HEK293 (cell line): ENCODE measurements around the gene SMPD3.

ENCODE experiments used
- CTCF ChIA-PET: fragments of 350-600 bp; formaldehyde crosslinking; extraction: SDS; loops from one replicate; lab custom pipeline; 2021; ENCODE audit warnings: antibody characterized with exemption; lab: Yijun Ruan, JAX
- POLR2A ChIA-PET: fragments of 300-600 bp; formaldehyde crosslinking; extraction: SDS; loops from one replicate; lab custom pipeline; 2020; ENCODE audit warnings: antibody characterized with exemption, inconsistent platforms; lab: Yijun Ruan, JAX
- H3K27ac ChIP-seq: fragments of 200-500 bp; sonication (Bioruptor generic); 2 replicates; pipeline ENCODE4 v1.5.1; 2014; ENCODE audit warnings: low read depth, low read length, control low read depth, inconsistent platforms; ENCODE audit errors: extremely low read depth
- H3K36me3 ChIP-seq, 2 experiments: fragments of 200-500 bp in 1 of 2; sonication (Bioruptor generic) in 1 of 2; 1 replicate in 1 of 2; 2 replicates in 1 of 2; pipeline ENCODE4 v1.5.1; 2014 to 2017; ENCODE audit warnings: inconsistent platforms in 2 of 2, low read length in 2 of 2; ENCODE audit not compliant: control insufficient read depth in 2 of 2, insufficient read depth in 1 of 2
- H3K4me1 ChIP-seq: fragments of 200-500 bp; sonication (Bioruptor generic); 2 replicates; pipeline ENCODE4 v1.5.1; 2014; ENCODE audit warnings: mild to moderate bottlenecking, low read length, inconsistent platforms; ENCODE audit not compliant: control insufficient read depth, insufficient read depth
- H3K4me3 ChIP-seq: 2 replicates; pipeline ENCODE4 v1.5.1; 2011; ENCODE audit warnings: low read depth, mild to moderate bottlenecking, control low read depth, low read length, moderate library complexity
- H3K9me3 ChIP-seq: fragments of 200-500 bp; sonication (Bioruptor generic); 2 replicates; pipeline ENCODE4 v1.5.1; 2014; ENCODE audit warnings: low read depth, low read length, inconsistent platforms; ENCODE audit not compliant: control insufficient read depth, insufficient read depth
- EGR2 ChIP-seq: fragments of 450-650 bp; formaldehyde crosslinking; IDR thresholded peaks from 2 replicates; pipeline ENCODE4 v1.5.1; 2016; ENCODE audit warnings: low read depth, missing biosample characterization, missing genetic modification characterization
- GLI2 ChIP-seq: fragments of 450-650 bp; formaldehyde crosslinking; IDR thresholded peaks from 2 replicates; pipeline ENCODE4; 2017; ENCODE audit warnings: missing biosample characterization, missing genetic modification characterization, low read depth, borderline replicate concordance
- GLIS2 ChIP-seq: fragments of 450-650 bp; formaldehyde crosslinking; IDR thresholded peaks from 2 replicates; pipeline ENCODE4 v1.5.1; 2016; ENCODE audit warnings: missing biosample characterization, missing genetic modification characterization
- KLF17 ChIP-seq: fragments of 450-650 bp; formaldehyde crosslinking; IDR thresholded peaks from 2 replicates; pipeline ENCODE4 v1.5.1; 2016; ENCODE audit warnings: missing biosample characterization, missing genetic modification characterization
- OSR2 ChIP-seq: fragments of 450-650 bp; formaldehyde crosslinking; IDR thresholded peaks from 2 replicates; pipeline ENCODE4 v1.5.1; 2016; ENCODE audit warnings: missing biosample characterization, missing genetic modification characterization
- PRDM1 ChIP-seq: fragments of 450-650 bp; formaldehyde crosslinking; IDR thresholded peaks from 2 replicates; pipeline ENCODE4; 2016; ENCODE audit warnings: missing biosample characterization, missing genetic modification characterization
- TRIM28 ChIP-seq: IDR thresholded peaks from 2 replicates; pipeline ENCODE4 v1.6.1; 2011; ENCODE audit warnings: low read length, control low read depth, borderline replicate concordance
- ZNF133 ChIP-seq: fragments of 450-650 bp; formaldehyde crosslinking; IDR thresholded peaks from 2 replicates; pipeline ENCODE4 v1.5.1; 2016; ENCODE audit warnings: missing biosample characterization, missing genetic modification characterization
- ZNF2 ChIP-seq: fragments of 450-650 bp; formaldehyde crosslinking; IDR thresholded peaks from 2 replicates; pipeline ENCODE4 v1.5.1; 2016; ENCODE audit warnings: missing biosample characterization, missing genetic modification characterization
- ZNF248 ChIP-seq: fragments of 450-650 bp; formaldehyde crosslinking; IDR thresholded peaks from 2 replicates; pipeline ENCODE4 v1.5.1; 2017; ENCODE audit warnings: missing biosample characterization, missing genetic modification characterization
- ZNF354C ChIP-seq: fragments of 450-650 bp; formaldehyde crosslinking; IDR thresholded peaks from 2 replicates; pipeline ENCODE4 v1.5.1; 2016; ENCODE audit warnings: missing biosample characterization, missing genetic modification characterization, low read depth, borderline replicate concordance
- ZNF555 ChIP-seq: fragments of 450-650 bp; formaldehyde crosslinking; conservative IDR thresholded peaks from 2 replicates; pipeline ENCODE4 v1.5.1; 2017; ENCODE audit warnings: missing biosample characterization, mild to moderate bottlenecking, missing genetic modification characterization, inconsistent platforms
- ZNF560 ChIP-seq: fragments of 450-650 bp; formaldehyde crosslinking; IDR thresholded peaks from 2 replicates; pipeline ENCODE4 v1.5.1; 2017; ENCODE audit warnings: missing biosample characterization, missing genetic modification characterization, borderline replicate concordance
- ZNF600 ChIP-seq: fragments of 450-650 bp; formaldehyde crosslinking; IDR thresholded peaks from 2 replicates; pipeline ENCODE4 v1.5.1; 2016; ENCODE audit warnings: missing biosample characterization, missing genetic modification characterization
- ZNF623 ChIP-seq: fragments of 450-650 bp; formaldehyde crosslinking; IDR thresholded peaks from 2 replicates; pipeline ENCODE4 v1.5.1; 2016; ENCODE audit warnings: missing biosample characterization, missing genetic modification characterization
- ZNF843 ChIP-seq: fragments of 450-650 bp; formaldehyde crosslinking; IDR thresholded peaks from 2 replicates; pipeline ENCODE4 v1.5.1; 2016; ENCODE audit warnings: missing biosample characterization, missing genetic modification characterization
- ZXDB ChIP-seq: fragments of 450-650 bp; formaldehyde crosslinking; IDR thresholded peaks from 2 replicates; pipeline ENCODE4 v1.5.1; 2016; ENCODE audit warnings: missing biosample characterization, missing genetic modification characterization
- TF ChIP-seq, protein P1 (sequence below): fragments of 450-650 bp; formaldehyde crosslinking; IDR thresholded peaks from 2 replicates; pipeline ENCODE4 v1.5.1; 2016; ENCODE audit warnings: missing biosample characterization, missing genetic modification characterization
- TF ChIP-seq, protein P2 (sequence below): sonication (generic); formaldehyde crosslinking; IDR thresholded peaks from 2 replicates; pipeline ENCODE4 v1.8.1; 2022; ENCODE audit warnings: mild to moderate bottlenecking, moderate library complexity, missing genetic modification reagents
- TF ChIP-seq, protein P3 (sequence below): fragments of 450-650 bp; formaldehyde crosslinking; IDR thresholded peaks from 2 replicates; pipeline ENCODE4 v1.5.1; 2017; ENCODE audit warnings: missing biosample characterization, missing genetic modification characterization
- TF ChIP-seq, protein P4 (sequence below): fragments of 450-650 bp; formaldehyde crosslinking; IDR thresholded peaks from 2 replicates; pipeline ENCODE4 v1.5.1; 2016; ENCODE audit warnings: missing biosample characterization, missing genetic modification characterization
- TF ChIP-seq, protein P5 (sequence below): fragments of 450-650 bp; formaldehyde crosslinking; IDR thresholded peaks from 2 replicates; pipeline ENCODE4 v1.5.1; 2016; ENCODE audit warnings: missing biosample characterization, missing genetic modification characterization, borderline replicate concordance

The SMPD3 gene

DNA sequence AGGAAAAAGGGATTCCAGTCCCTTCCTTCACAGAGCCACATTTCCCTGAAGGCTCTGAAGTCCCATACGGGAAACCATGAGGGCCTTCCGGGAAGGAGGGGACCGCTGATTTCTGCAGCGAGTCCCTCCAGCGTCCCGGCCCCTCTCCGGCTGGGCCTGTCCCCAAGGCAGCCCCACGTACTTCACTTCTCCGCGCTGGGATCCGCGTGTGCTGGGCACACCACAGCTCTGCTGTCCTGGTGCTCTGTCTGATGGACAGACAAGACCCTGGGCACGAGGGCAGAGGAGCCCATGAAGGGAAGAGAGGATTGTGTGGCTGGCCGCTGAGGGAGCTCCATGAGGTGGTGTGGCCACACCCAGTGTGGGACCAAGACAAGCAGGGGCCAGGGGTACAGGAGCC is 80.4 kb downstream of the SMPD3 start:
- H3K27ac ChIP-seq, result no peak overlapping the region
- TF ChIP-seq ZNF555 (tag by site-specific recombination) (no peak), ZXDB (no peak), TRIM28 (no peak), ZNF843 (no peak), ZNF133 (tag by site-specific recombination) (no peak), ZNF248 (tag by site-specific recombination) (no peak), PRDM1 (tag by site-specific recombination) (no peak), OSR2 (tag by site-specific recombination) (no peak), KLF17 (tag by site-specific recombination) (no peak), ZNF600 (tag by site-specific recombination) (no peak), ZNF560 (tag by site-specific recombination) (no peak), GLI2 (tag by site-specific recombination) (no peak)
- TF ChIP-seq, protein P1, sequence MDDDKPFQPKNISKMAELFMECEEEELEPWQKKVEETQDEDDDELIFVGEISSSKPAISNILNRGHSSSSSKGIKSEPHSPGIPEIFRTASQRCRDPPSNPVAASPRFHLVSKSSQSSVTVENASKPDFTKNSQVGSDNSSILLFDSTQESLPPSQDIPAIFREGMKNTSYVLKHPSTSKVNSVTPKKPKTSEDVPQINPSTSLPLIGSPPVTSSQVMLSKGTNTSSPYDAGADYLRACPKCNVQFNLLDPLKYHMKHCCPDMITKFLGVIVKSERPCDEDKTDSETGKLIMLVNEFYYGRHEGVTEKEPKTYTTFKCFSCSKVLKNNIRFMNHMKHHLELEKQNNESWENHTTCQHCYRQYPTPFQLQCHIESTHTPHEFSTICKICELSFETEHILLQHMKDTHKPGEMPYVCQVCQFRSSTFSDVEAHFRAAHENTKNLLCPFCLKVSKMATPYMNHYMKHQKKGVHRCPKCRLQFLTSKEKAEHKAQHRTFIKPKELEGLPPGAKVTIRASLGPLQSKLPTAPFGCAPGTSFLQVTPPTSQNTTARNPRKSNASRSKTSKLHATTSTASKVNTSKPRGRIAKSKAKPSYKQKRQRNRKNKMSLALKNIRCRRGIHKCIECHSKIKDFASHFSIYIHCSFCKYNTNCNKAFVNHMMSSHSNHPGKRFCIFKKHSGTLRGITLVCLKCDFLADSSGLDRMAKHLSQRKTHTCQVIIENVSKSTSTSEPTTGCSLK, result no peak
- TF ChIP-seq, protein P2, sequence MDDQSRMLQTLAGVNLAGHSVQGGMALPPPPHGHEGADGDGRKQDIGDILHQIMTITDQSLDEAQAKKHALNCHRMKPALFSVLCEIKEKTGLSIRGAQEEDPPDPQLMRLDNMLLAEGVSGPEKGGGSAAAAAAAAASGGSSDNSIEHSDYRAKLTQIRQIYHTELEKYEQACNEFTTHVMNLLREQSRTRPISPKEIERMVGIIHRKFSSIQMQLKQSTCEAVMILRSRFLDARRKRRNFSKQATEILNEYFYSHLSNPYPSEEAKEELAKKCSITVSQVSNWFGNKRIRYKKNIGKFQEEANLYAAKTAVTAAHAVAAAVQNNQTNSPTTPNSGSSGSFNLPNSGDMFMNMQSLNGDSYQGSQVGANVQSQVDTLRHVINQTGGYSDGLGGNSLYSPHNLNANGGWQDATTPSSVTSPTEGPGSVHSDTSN, result no peak
- TF ChIP-seq, protein P3, sequence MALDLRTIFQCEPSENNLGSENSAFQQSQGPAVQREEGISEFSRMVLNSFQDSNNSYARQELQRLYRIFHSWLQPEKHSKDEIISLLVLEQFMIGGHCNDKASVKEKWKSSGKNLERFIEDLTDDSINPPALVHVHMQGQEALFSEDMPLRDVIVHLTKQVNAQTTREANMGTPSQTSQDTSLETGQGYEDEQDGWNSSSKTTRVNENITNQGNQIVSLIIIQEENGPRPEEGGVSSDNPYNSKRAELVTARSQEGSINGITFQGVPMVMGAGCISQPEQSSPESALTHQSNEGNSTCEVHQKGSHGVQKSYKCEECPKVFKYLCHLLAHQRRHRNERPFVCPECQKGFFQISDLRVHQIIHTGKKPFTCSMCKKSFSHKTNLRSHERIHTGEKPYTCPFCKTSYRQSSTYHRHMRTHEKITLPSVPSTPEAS (tag by site-specific recombination), result no peak
- ChIA-PET POLR2A (no interaction called here), CTCF (interaction anchor here (1.2 to 1.9 kb wide), 4 partner anchors 10 to 48 kb away, joined by 4 to 6 read pairs (median 4); no protein-coding TSS in a partner anchor)
- no peak overlapping the region for H3K4me3 ChIP-seq
- H3K36me3 ChIP-seq, result no peaks in the 10 kb centered on the region
- H3K4me1 ChIP-seq, result no peaks in the 10 kb centered on the region
- no peaks in the 10 kb centered on the region for H3K9me3 ChIP-seq

DNA sequence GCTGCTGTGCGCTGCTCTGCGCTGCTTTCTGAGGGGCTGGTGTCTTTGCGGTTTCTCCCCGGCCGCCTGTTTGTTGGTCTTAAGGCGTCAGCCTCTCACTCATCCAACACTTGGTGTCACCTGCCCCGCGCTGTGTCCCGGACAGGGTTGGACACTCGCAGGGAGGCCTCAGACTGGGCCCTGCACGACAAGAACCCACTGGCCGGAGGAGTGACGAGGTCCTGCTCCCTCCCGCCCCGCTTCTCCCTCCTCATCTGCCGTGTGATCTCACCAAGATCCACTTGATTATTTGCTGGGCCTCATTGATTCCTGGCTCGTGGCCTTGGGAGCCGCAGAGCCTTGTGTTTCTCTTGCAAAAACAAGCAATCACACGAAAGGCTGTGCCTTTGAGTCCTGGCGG is 80.9 kb downstream of the SMPD3 start:
- H3K27ac ChIP-seq, result no peak overlapping the region
- H3K36me3 ChIP-seq, result no peaks in the 10 kb centered on the region
- TF ChIP-seq ZNF2 (no peak), ZNF133 (tag by site-specific recombination) (no peak), ZNF600 (tag by site-specific recombination) (no peak), GLIS2 (tag by site-specific recombination) (no peak), ZNF623 (tag by site-specific recombination) (no peak), EGR2 (tag by site-specific recombination) (no peak), ZNF354C (tag by site-specific recombination) (no peak)
- TF ChIP-seq, protein P4, sequence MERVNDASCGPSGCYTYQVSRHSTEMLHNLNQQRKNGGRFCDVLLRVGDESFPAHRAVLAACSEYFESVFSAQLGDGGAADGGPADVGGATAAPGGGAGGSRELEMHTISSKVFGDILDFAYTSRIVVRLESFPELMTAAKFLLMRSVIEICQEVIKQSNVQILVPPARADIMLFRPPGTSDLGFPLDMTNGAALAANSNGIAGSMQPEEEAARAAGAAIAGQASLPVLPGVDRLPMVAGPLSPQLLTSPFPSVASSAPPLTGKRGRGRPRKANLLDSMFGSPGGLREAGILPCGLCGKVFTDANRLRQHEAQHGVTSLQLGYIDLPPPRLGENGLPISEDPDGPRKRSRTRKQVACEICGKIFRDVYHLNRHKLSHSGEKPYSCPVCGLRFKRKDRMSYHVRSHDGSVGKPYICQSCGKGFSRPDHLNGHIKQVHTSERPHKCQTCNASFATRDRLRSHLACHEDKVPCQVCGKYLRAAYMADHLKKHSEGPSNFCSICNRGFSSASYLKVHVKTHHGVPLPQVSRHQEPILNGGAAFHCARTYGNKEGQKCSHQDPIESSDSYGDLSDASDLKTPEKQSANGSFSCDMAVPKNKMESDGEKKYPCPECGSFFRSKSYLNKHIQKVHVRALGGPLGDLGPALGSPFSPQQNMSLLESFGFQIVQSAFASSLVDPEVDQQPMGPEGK (tag by site-specific recombination), result no peak
- TF ChIP-seq, protein P5, sequence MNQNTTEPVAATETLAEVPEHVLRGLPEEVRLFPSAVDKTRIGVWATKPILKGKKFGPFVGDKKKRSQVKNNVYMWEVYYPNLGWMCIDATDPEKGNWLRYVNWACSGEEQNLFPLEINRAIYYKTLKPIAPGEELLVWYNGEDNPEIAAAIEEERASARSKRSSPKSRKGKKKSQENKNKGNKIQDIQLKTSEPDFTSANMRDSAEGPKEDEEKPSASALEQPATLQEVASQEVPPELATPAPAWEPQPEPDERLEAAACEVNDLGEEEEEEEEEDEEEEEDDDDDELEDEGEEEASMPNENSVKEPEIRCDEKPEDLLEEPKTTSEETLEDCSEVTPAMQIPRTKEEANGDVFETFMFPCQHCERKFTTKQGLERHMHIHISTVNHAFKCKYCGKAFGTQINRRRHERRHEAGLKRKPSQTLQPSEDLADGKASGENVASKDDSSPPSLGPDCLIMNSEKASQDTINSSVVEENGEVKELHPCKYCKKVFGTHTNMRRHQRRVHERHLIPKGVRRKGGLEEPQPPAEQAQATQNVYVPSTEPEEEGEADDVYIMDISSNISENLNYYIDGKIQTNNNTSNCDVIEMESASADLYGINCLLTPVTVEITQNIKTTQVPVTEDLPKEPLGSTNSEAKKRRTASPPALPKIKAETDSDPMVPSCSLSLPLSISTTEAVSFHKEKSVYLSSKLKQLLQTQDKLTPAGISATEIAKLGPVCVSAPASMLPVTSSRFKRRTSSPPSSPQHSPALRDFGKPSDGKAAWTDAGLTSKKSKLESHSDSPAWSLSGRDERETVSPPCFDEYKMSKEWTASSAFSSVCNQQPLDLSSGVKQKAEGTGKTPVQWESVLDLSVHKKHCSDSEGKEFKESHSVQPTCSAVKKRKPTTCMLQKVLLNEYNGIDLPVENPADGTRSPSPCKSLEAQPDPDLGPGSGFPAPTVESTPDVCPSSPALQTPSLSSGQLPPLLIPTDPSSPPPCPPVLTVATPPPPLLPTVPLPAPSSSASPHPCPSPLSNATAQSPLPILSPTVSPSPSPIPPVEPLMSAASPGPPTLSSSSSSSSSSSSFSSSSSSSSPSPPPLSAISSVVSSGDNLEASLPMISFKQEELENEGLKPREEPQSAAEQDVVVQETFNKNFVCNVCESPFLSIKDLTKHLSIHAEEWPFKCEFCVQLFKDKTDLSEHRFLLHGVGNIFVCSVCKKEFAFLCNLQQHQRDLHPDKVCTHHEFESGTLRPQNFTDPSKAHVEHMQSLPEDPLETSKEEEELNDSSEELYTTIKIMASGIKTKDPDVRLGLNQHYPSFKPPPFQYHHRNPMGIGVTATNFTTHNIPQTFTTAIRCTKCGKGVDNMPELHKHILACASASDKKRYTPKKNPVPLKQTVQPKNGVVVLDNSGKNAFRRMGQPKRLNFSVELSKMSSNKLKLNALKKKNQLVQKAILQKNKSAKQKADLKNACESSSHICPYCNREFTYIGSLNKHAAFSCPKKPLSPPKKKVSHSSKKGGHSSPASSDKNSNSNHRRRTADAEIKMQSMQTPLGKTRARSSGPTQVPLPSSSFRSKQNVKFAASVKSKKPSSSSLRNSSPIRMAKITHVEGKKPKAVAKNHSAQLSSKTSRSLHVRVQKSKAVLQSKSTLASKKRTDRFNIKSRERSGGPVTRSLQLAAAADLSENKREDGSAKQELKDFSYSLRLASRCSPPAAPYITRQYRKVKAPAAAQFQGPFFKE (tag by site-specific recombination), result no peak

More for the DNA sequence above, 80.9 kb downstream of the SMPD3 start:
- Histone ChIP-seq H3K9me3 (no peaks in the 10 kb centered on the region), H3K4me1 (no peaks in the 10 kb centered on the region), H3K4me3 (no peak overlapping the region)
- ChIA-PET CTCF (interaction anchor here (1.1 to 1.9 kb wide), 4 partner anchors 10 to 33 kb away, joined by 3 to 6 read pairs (median 4); no protein-coding TSS in a partner anchor), POLR2A (no interaction called here)
